HG03064 (cell line): ENCODE data around the gene ITSN1.

Source experiments
- ATAC-seq: cut with Tn5 transposase; IDR thresholded peaks from one replicate; pipeline ENCODE4 v1.9.1; 2021; ENCODE audit warnings: low read depth; ENCODE audit not compliant: unreplicated experiment

The ITSN1 gene

GRCh38 chr21:33878824-33879223 is 236.5 kb downstream of the ITSN1 start:
- ATAC-seq = no peak

- no peak for ATAC-seq
Measured at GRCh38 chr21:33880626-33881025, 238.3 kb downstream of the ITSN1 start.

DNA sequence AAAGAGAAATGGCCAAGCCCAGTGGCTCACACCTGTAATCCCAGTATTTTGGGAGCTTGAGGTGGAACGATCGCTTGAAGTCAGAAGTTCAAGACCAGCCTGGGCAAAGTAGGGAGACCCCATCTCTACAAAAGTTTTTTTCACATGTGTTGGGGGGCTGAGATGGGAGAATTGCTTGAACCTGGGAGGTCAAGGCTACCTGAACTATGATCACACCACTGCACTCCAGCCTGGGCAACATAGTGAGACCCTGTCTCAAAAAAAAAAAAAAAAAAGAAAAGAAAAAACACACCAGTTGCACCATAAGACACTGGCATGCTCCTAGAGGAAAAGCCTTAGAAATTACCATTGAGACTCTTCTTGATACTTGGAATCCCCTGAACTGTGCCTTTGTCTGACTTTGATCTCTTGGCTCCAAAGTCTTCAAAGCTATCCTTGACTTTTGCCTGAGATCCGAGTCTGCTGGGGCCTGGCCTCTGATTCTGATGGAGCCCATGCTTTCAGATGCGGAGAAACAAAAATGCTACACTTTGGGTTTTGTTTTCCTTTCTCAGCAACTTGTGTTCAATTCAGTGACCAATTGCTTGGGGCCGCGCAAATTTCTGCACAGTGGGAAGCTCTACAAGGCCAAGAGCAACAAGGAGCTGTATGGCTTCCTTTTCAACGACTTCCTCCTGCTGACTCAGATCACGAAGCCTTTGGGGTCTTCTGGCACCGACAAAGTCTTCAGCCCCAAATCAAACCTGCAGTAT is 239.6 kb downstream of the ITSN1 start:
- ATAC-seq = no peak

DNA sequence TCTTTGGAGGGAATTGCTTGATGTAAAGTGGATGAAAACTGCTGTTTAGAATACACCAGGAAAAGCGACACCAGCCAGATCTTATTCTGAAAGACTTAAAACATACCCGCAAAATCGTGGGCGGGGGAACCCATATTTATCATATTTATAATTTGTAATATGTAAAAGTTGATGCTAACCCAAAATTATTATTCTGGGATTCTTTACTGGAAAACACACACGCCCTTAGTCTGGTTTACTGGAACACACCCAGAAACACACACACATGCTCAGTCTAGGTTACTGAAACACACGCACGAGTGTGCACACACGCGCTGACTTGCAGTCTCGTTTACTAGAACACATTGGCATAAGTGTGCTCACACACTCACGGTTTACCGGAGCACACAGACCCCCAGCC is 240.8 kb downstream of the ITSN1 start:
- no peak for ATAC-seq

GRCh38 chr21:33884376-33885171 is 242.3 kb downstream of the ITSN1 start:
- no peak for ATAC-seq

DNA sequence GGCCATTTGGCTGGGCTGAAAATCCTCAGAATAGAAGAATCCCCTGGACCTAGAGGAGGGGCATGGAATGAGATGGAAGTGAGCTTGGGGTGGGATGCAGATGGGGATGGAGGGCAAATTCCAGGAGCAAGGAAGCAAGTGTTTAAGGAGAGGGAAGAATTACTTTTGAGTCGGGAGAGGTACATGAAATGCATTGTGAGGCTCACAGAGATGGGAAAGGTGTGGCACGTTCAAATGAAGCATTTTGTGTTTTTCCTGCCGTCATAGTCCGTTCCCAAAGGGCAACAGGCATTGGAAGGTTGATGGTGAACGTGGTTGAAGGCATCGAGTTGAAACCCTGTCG is 242.8 kb downstream of the ITSN1 start:
- ATAC-seq = no peak

GRCh38 chr21:33886321-33886720 is 244.0 kb downstream of the ITSN1 start:
- ATAC-seq = no peak

DNA sequence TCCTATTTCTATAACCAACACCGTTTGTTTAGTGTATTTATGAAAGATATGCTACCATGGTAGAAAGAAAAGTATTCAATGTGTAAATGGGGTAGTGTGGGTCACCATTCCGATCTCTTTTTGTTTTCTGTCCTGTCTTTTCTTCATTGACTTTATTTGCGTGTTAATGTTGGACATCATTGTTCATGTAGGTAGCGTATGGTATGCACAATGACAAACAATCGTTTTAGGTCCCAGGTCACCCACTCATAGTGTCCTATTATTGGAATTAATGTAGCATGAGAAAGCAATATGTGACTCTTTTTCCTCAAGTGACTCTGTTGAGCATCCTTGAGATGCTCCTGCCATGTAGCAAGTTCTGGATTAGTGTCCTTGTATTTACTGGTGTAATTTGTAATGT is 247.9 kb downstream of the ITSN1 start:
- ATAC-seq = no peak

DNA sequence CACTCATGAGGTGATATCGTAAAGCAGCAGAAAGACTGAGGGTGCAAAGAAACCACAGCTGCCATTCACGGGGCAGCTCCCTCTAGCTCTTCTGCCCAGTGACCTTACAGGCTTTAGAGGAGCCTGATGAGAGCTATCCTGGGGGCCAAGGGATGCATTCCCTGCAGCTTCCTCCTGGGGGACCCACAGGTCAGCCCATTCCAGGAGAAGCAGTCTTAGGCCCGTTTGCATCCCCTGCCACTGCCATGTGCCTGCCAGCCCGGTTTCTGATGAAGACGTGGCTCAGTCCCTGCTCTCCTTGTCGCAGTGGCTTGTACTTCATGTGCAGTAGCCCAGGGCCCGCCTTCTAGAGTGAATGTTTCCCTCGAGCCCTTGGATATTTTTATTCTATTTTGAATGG is 250.6 kb downstream of the ITSN1 start:
- ATAC-seq = no peak

GRCh38 chr21:33893917-33894316 is 251.6 kb downstream of the ITSN1 start:
- ATAC-seq = no peak

GRCh38 chr21:33894736-33895288 is 252.5 kb downstream of the ITSN1 start:
- no peak for ATAC-seq

DNA sequence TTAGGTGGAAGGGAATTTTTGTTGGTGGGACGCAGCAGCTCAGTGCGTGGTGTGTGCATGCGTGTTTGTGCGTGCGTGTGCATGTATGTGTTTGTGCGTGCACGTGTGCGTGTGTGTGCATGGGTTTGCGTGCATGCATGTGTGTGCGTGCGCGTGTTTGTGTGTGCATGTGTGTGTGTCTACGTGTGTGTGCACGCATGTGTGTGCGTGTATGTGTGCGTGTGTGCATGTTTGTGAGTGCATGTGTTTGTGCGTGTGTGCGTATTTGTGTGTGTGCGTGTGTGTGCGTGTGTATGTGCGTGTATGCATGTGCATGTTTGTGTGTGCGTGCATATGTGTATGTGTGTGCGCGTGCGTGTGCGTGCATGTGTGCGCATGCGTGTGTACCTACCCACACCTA is 253.1 kb downstream of the ITSN1 start:
- ATAC-seq = no peak

DNA sequence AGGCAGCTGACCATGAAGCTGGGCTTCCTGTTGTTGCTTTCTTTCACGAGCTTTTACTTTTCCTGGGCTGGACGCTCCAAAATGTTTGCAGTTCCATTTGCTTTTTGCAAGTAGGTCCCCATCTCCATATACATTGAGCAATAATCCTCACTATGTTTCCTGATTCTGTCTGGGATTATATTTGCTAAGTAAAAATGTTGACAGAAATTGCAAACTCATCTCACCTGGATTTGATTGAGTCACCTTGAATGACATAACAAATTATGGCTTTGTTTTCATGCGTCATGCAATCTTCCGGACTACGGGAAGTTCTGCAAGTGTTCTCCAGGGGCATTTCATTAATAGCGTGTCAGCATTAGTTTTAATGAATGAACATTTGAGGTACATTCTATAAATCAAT is 254.4 kb downstream of the ITSN1 start:
- no peak for ATAC-seq

- ATAC-seq = no peak
Measured at GRCh38 chr21:33897098-33897497, 254.8 kb downstream of the ITSN1 start.

- ATAC-seq = no peak
Measured at GRCh38 chr21:33897739-33898138, 255.4 kb downstream of the ITSN1 start.

- ATAC-seq = no peak
Measured at GRCh38 chr21:33898586-33898985, 256.3 kb downstream of the ITSN1 start.

DNA sequence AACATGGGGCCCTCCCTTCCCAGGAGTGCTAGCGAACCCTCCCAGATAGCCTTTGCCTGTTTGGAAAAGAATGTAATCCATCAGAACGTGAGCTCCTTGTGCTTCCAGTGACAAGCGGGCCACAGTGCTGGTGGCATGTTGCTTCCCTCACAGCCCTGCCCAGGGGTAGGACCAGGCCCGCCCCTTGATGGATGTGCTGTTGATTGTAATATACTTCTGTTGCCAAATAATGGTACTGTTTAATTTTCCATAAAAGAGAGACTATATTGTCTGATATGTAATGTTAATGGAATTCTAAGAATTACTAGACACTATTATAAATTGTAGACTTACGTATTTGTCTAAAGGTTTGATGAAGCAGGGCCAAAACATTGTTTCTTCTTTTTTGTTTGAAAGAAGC is 256.9 kb downstream of the ITSN1 start:
- no peak for ATAC-seq

- no peak for ATAC-seq
Measured at GRCh38 chr21:33901412-33902288, 259.3 kb downstream of the ITSN1 start.

DNA sequence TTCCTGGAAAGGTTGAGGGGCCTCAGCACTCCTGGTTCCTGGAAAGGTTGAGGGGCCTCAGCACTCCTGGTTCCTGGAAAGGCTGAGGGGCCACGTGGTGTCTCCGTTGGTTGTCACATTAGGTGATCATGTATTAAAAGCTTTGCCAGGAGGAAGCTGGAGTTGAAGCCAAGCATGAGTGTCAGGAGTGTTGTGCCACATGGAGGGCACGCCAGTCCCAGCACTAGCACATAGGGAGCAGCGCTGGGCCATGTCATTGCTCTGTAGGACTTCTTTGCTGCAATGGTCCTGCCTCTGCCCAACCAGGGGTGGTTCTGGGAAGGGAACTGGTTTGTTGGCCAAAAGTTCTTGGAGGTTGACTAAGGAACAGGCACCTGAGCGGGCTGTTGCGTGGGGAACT is 260.0 kb downstream of the ITSN1 start:
- ATAC-seq = no peak

DNA sequence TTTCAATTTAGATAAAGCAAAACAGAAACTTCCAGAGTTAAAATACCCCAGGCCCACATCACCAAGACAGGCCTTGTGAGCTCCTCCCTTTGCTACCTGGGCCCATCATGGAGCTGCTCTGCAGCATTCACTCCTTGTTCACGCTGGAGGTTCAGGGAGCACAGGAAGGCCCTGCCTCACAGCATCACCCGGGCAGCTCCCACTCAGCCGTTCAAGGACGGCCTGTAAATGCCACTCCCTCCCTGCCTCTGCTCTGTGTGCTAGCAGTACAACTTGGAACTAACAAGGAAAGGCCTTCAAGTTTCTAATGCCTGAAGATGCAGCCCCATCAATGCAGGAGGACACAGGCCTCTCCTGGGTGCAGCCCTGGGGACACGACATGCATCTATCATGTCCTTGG is 261.7 kb downstream of the ITSN1 start:
- ATAC-seq = no peak

GRCh38 chr21:33908760-33909159 is 266.5 kb downstream of the ITSN1 start:
- ATAC-seq = no peak
